VCaP (cell line): ENCODE data around the gene DIAPH2.

Source experiments
- H3K27ac ChIP-seq: fragments of 450-650 bp; 2 replicates; pipeline ENCODE4 v1.5.1; 2017
- CTCF ChIP-seq: fragments of 450-650 bp; conservative IDR thresholded peaks from 2 replicates; pipeline ENCODE4 v1.5.1; 2017; ENCODE audit warnings: mild to moderate bottlenecking, moderate library complexity

The DIAPH2 gene

DNA sequence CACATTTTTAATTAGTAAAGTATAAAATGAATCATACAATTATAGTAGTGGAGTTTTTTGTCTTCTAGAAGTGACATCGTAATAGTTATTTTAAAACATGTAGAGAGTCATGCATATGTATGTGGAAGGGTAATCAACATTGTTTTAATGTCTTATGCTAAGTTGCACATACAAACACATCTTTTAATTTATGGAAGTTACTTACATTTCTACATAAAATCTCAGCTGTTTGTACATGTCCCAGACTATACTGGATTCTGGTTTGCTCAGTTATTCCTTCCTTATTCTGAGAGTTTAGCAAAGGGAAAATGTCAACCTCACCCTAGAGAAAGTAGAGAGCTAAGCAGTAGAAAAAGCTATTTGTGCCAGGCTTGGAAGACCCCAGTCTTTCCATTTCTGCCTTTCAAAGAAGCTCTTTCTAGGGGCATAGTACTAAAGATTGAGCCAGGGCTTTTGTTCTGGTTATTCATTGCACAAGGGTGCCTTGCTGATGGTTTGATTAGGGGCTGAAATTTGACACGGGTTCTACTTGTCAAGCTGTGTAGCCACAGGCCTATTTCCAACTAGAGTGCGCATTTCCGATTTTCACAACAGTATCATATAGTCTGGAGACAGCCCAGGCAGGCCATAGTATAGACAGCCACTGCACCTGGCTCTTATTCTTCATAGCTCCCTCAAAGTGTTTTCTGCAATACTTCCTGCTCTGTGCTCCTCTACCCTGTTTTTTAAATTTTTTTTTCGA is 305.4 kb downstream of the DIAPH2 start:
- no peak for TF ChIP-seq CTCF
- no peak overlapping the region for H3K27ac ChIP-seq

- H3K27ac ChIP-seq: no peak overlapping the region
- no peak for TF ChIP-seq CTCF
Observed at GRCh38 chrX:96994093-96994492, 309.5 kb downstream of the DIAPH2 start.

GRCh38 chrX:96997196-96997595 is 312.6 kb downstream of the DIAPH2 start:
- no peak overlapping the region for H3K27ac ChIP-seq
- no peak for TF ChIP-seq CTCF

- TF ChIP-seq CTCF: no peak
- no peak overlapping the region for H3K27ac ChIP-seq
Observed at GRCh38 chrX:97000682-97001368, 316.2 kb downstream of the DIAPH2 start.

GRCh38 chrX:97006167-97006566 is 321.5 kb downstream of the DIAPH2 start:
- TF ChIP-seq CTCF: no peak
- H3K27ac ChIP-seq: no peak overlapping the region

GRCh38 chrX:97009391-97009790 is 324.7 kb downstream of the DIAPH2 start:
- no peak overlapping the region for H3K27ac ChIP-seq
- no peak for TF ChIP-seq CTCF

DNA sequence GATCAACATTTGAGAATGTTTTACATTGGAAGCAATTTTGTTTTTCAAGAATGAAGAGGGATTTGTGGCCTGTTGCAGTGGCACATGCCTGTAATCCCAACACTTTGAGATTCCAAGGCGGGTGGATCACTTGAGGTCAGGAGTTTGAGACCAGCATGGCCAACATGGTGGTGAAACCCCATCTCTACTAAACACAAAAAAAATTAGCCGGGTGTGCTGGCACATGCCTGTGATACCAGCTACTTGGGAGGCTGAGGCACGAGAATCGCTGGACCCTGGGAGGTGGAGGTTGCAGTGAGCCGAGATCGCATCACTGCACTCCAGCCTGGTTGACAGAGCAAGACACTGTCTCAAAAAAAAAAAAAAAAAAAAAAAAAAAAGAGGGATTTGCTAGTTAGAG is 326.9 kb downstream of the DIAPH2 start:
- no peak overlapping the region for H3K27ac ChIP-seq
- TF ChIP-seq CTCF: no peak
